Body of pancreas (tissue), 4 donors: Measurements from ENCODE around the gene ZBTB24.

Experiments used
- CTCF ChIP-seq, 7 experiments: fragments of 450-650 bp in 4 of 7; fragments of 200-600 bp in 3 of 7; sonication (generic) in 3 of 7; IDR thresholded peaks; one replicate each; pipeline ENCODE4 v1.5.1; 2016 to 2019; ENCODE audit warnings: antibody characterized with exemption in 7 of 7
- POLR2A ChIP-seq, 3 donors: fragments of 450-650 bp; IDR thresholded peaks; one replicate each; pipeline ENCODE4 v1.6.1; 2016; ENCODE audit warnings: antibody characterized with exemption in 3 of 3, mild to moderate bottlenecking in 2 of 3

GRCh38 chr6:109446541-109446940 lies 36.5 kb downstream of the ZBTB24 start:
- TF ChIP-seq CTCF (IDR thresholded peaks at IDR 0.05) (no peak), POLR2A (IDR thresholded peaks at IDR 0.05) (no peak)
